K562 (cell line): ENCODE results near the gene SEMA5A. TPM values are rescaled to one million over a fixed set of nuclear protein-coding genes. Genes with fewer than 3 reads are reported as not detected.

Experiments used
- ATAC-seq: fragments of 200-7000 bp; cut with Tn5 transposase; 3 replicates; pipeline ENCODE4 v1.9.1; 2020; ENCODE audit warnings: moderate library complexity
- BruUV-seq: library from RNA; stranded (reverse); fragments of 400-500 nt; replicated peaks from 2 replicates; lab custom pipeline; 2021; lab: Mats Ljungman, UMichigan
- CTCF ChIA-PET: fragments of 300-600 bp; formaldehyde crosslinking; extraction: SDS; loops from one replicate; lab custom pipeline; 2021; ENCODE audit warnings: low intra/inter-chr PET ratio; lab: Yijun Ruan, JAX
- POLR2A ChIA-PET: fragments of 300-600, 350-650 bp; sonication (Branson Sonifier 250); formaldehyde crosslinking; extraction: SDS; loops from one replicate; lab custom pipeline; 2021; ENCODE audit warnings: antibody characterized with exemption, inconsistent platforms; lab: Yijun Ruan, JAX
- DNase-seq, 4 experiments: peaks; one replicate each; pipeline versions ENCODE4 v3.0.0 to v3.0.0-alpha.2; 2011 to 2018; ENCODE audit warnings: low spot score in 3 of 4, mixed read lengths in 3 of 4; ENCODE audit errors: extremely low read depth in 1 of 4
- FAIRE-seq: peaks from 2 replicates; lab custom pipeline; 2011; peaks lifted over from hg19 to GRCh38; lab: Jason Lieb, UNC
- H2AFZ ChIP-seq: 2 replicates; pipeline ENCODE4 v1.6.0; 2011; ENCODE audit warnings: low read depth, low read length, control low read depth, inconsistent platforms
- H3K27ac ChIP-seq: fragments of 200-600 bp; 3 replicates; pipeline ENCODE4 v1.8.0; 2011; ENCODE audit warnings: low read depth, mild to moderate bottlenecking, control low read depth, inconsistent platforms, low read length, moderate library complexity, mixed read lengths; ENCODE audit errors: extremely low read depth
- H3K27me3 ChIP-seq, 2 experiments: fragments of 300-600 bp in 1 of 2; 2 replicates in 1 of 2; 3 replicates in 1 of 2; pipeline versions ENCODE4 v1.6.0 to v1.8.0; 2011; ENCODE audit warnings: inconsistent platforms in 2 of 2, low read length in 2 of 2, mild to moderate bottlenecking in 1 of 2, mixed read lengths in 1 of 2, moderate library complexity in 1 of 2; ENCODE audit not compliant: control insufficient read depth in 2 of 2, insufficient read depth in 2 of 2
- H3K36me3 ChIP-seq: fragments of 300-600 bp; 3 replicates; pipeline ENCODE4 v1.8.0; 2011; ENCODE audit warnings: mild to moderate bottlenecking, low read length, inconsistent platforms; ENCODE audit not compliant: control insufficient read depth, insufficient read depth
- H3K4me1 ChIP-seq, 2 experiments: fragments of 200-600 bp in 1 of 2; replicated peaks in 1 of 2; 2 replicates in 1 of 2; 3 replicates in 1 of 2; pipeline versions ENCODE4 v1.5.1 to v1.8.0; 2011; ENCODE audit warnings: inconsistent platforms in 2 of 2, low read length in 2 of 2, mild to moderate bottlenecking in 1 of 2, mixed read lengths in 1 of 2, moderate library complexity in 1 of 2; ENCODE audit not compliant: control insufficient read depth in 2 of 2, insufficient read depth in 2 of 2
- H3K4me2 ChIP-seq: 2 replicates; pipeline ENCODE4 v1.6.1; 2011; ENCODE audit warnings: low read length, control low read depth, inconsistent platforms, mixed read lengths; ENCODE audit not compliant: insufficient read depth
- H3K4me3 ChIP-seq: fragments of 200-600 bp; sonication (generic), shearing (Covaris generic); 2 replicates; pipeline ENCODE4 v1.5.1; 2016; ENCODE audit warnings: control low read depth, inconsistent platforms
- H3K79me2 ChIP-seq: fragments of 200-600 bp; 3 replicates; pipeline ENCODE4 v1.8.0; 2011; ENCODE audit warnings: low read length, inconsistent platforms; ENCODE audit not compliant: control insufficient read depth, insufficient read depth
- H3K9ac ChIP-seq, 2 experiments: 2 replicates each; pipeline versions ENCODE4 v1.6.0 to v1.6.1; 2011; ENCODE audit warnings: low read depth in 2 of 2, low read length in 2 of 2, control low read depth in 1 of 2, inconsistent platforms in 1 of 2, mild to moderate bottlenecking in 1 of 2, mixed read lengths in 1 of 2; ENCODE audit not compliant: insufficient read depth in 1 of 2
- H3K9me1 ChIP-seq: one replicate; pipeline ENCODE4 v1.6.0; 2011; ENCODE audit warnings: inconsistent platforms, mild to moderate bottlenecking, low read length, moderate library complexity; ENCODE audit not compliant: control insufficient read depth, insufficient read depth
- H3K9me3 ChIP-seq: replicated peaks from 2 replicates; pipeline ENCODE4 v1.5.1; 2011; ENCODE audit warnings: low read depth, low read length, inconsistent platforms; ENCODE audit not compliant: control insufficient read depth, insufficient read depth
- H4K20me1 ChIP-seq: replicated peaks from 2 replicates; pipeline ENCODE4 v1.6.1; 2011; ENCODE audit warnings: low read length, inconsistent platforms, mixed read lengths; ENCODE audit not compliant: control insufficient read depth, insufficient read depth
- DACH1 ChIP-seq: fragments of 450-650 bp; IDR thresholded peaks from 2 replicates; pipeline ENCODE4 v1.6.1; 2018; ENCODE audit not compliant: partially characterized antibody
- HMG20B ChIP-seq: fragments of 250-450 bp; sonication (Bioruptor Pico); IDR thresholded peaks from 2 replicates; pipeline ENCODE4 v1.5.0; 2021; ENCODE audit warnings: mild to moderate bottlenecking
- KDM1A ChIP-seq, 2 experiments: fragments of 450-650 bp; IDR thresholded peaks; 2 replicates each; pipeline ENCODE4 v1.6.1; 2016; ENCODE audit warnings: mild to moderate bottlenecking in 2 of 2
- KLF1 ChIP-seq: fragments of 450-650 bp; IDR thresholded peaks from 2 replicates; pipeline ENCODE4 v1.6.1; 2016; ENCODE audit warnings: missing genetic modification characterization, missing compliant biosample characterization
- NFATC3 ChIP-seq: fragments of 450-650 bp; IDR thresholded peaks from 2 replicates; pipeline ENCODE4 v1.6.1; 2017; ENCODE audit warnings: mild to moderate bottlenecking
- NFIX ChIP-seq: fragments of 250-450 bp; sonication (Bioruptor Pico); IDR thresholded peaks from 2 replicates; pipeline ENCODE4 v1.4.0; 2020; ENCODE audit warnings: low read depth, mild to moderate bottlenecking, moderate library complexity
- OTX1 ChIP-seq: fragments of 450-650 bp; formaldehyde crosslinking; IDR thresholded peaks from 2 replicates; pipeline ENCODE4 v1.4.0; 2022; ENCODE audit warnings: mild to moderate bottlenecking
- PHF20 ChIP-seq: fragments of 450-650 bp; IDR thresholded peaks from 2 replicates; pipeline ENCODE4 v1.6.1; 2018; ENCODE audit not compliant: partially characterized antibody
- PRPF4 ChIP-seq: fragments of 200-400 bp; formaldehyde crosslinking; IDR thresholded peaks from one replicate; pipeline ENCODE4 v1.6.1; 2017; ENCODE audit warnings: low read length, low read depth, mild to moderate bottlenecking; ENCODE audit not compliant: insufficient read depth, poor library complexity, severe bottlenecking
- RBM34 ChIP-seq: fragments of 200-400 bp; formaldehyde crosslinking; IDR thresholded peaks from 2 replicates; pipeline ENCODE4 v1.6.1; 2018; ENCODE audit warnings: low read length, borderline replicate concordance; ENCODE audit not compliant: insufficient read depth
- RBM39 ChIP-seq: fragments of 200-400 bp; formaldehyde crosslinking; optimal IDR thresholded peaks from 2 replicates; pipeline ENCODE3; 2018; ENCODE audit warnings: low read depth, low read length
- SETDB1 ChIP-seq: IDR thresholded peaks from one replicate; pipeline ENCODE4 v1.6.1; 2012; ENCODE audit warnings: low read length, control low read depth, inconsistent platforms
- XRCC4 ChIP-seq: IDR thresholded peaks from one replicate; pipeline ENCODE4 v1.6.1; 2011; ENCODE audit not compliant: insufficient read depth, insufficient read length; ENCODE audit errors: extremely low read depth
- ZKSCAN3 ChIP-seq: fragments of 250-450 bp; sonication (Bioruptor Pico); IDR thresholded peaks from 2 replicates; pipeline ENCODE4 v1.4.0; 2020
- ZNF212 ChIP-seq: fragments of 450-650 bp; formaldehyde crosslinking; IDR thresholded peaks from 2 replicates; pipeline ENCODE4 v1.4.0; 2020; ENCODE audit warnings: mild to moderate bottlenecking
- ZNF324 ChIP-seq: fragments of 250-450 bp; sonication (Bioruptor Pico); IDR thresholded peaks from 2 replicates; pipeline ENCODE4 v1.4.0; 2020; ENCODE audit warnings: mild to moderate bottlenecking
- ZNF354B ChIP-seq: fragments of 250-450 bp; sonication (Bioruptor Pico); IDR thresholded peaks from 2 replicates; pipeline ENCODE4 v1.4.0; 2020
- ZNF75A ChIP-seq: fragments of 450-650 bp; formaldehyde crosslinking; IDR thresholded peaks from 2 replicates; pipeline ENCODE4 v1.4.0; 2020; ENCODE audit warnings: mild to moderate bottlenecking
- WGBS: fragments of 100-300 bp; shearing (Covaris generic); methylation state at CpG from one replicate; pipeline ENCODE4 v1.1.6; 2016; ENCODE audit warnings: low coverage, mixed read lengths; ENCODE audit not compliant: insufficient coverage; ENCODE audit errors: missing lambda C conversion rate; 5-methylcytosine and 5-hydroxymethylcytosine counted together
- in situ Hi-C: fragments of 300-500 bp; cut with MboI; formaldehyde crosslinking; loops from 4 replicates; pipeline ENCODE4 v1.15.0; 2018; ENCODE audit warnings: inconsistent platforms, mixed read lengths
- intact Hi-C: fragments of 100-400 bp; cut with micrococcal nuclease; formaldehyde crosslinking; loops from 2 replicates; pipeline ENCODE4 v1.14.2; 2022
- polyA plus RNA-seq, 8 experiments: library from polyadenylated mRNA; depleted of rRNA in 4 of 8; stranded (reverse) in 5 of 8; unstranded in 3 of 8; fragments of >200 nt; fragmentation: Nextera tagmentation in 2 of 8; fragmentation: Illumina TruSeq in 1 of 8; extraction: Ambion mirVana in 2 of 8; extraction: Trizol in 1 of 8; gene quantifications; 2 replicates each; pipeline versions ENCODE4 v1.2.1 to v1.2.3, GENCODE V29; 2011 to 2014; ENCODE audit warnings: inconsistent platforms in 1 of 8, missing spikeins in 1 of 8
- total RNA-seq, 7 experiments: library from RNA; depleted of rRNA in 6 of 7; stranded (reverse); fragments of >200 nt in 6 of 7; fragmentation: Illumina TruSeq in 2 of 7; extraction: Trizol in 2 of 7; gene quantifications; 2 replicates each; pipeline versions ENCODE4 v1.2.1 to v1.2.3, GENCODE V29; 2011 to 2021; ENCODE audit warnings: low replicate concordance in 1 of 7
- TF ChIP-seq, protein P1 (sequence below): fragments of 250-450 bp; sonication (Bioruptor Pico); IDR thresholded peaks from 2 replicates; pipeline ENCODE4 v1.8.0; 2022; ENCODE audit warnings: moderate library complexity, mild to moderate bottlenecking, inconsistent platforms
- TF ChIP-seq, protein P2 (sequence below), 2 experiments: fragments of 450-650 bp; IDR thresholded peaks; 2 replicates each; pipeline ENCODE4 v1.6.1; 2016

SEMA5A gene
- total and polyA plus RNA-seq, 9 of the 15 experiments (the other 6 are each of a cell fraction or from before 2014, with no cell fraction given) = 0.02 TPM; not detected in 8

- Histone ChIP-seq H3K36me3 (no peaks in the 10 kb centered on the region), H3K9ac (no peak overlapping the region)
- no peak for TF ChIP-seq NFIX (CRISPR knock-in tag)
- no peak for TF ChIP-seq PHF20
- TF ChIP-seq NFATC3 = no peak
- no peak for TF ChIP-seq ZNF212
- TF ChIP-seq ZNF75A (CRISPR knock-in tag) = no peak
- no peak for TF ChIP-seq HMG20B (CRISPR knock-in tag)
- no peak for TF ChIP-seq ZKSCAN3 (CRISPR knock-in tag)
- no peak for TF ChIP-seq KLF1 (tag)
- TF ChIP-seq, protein P1, sequence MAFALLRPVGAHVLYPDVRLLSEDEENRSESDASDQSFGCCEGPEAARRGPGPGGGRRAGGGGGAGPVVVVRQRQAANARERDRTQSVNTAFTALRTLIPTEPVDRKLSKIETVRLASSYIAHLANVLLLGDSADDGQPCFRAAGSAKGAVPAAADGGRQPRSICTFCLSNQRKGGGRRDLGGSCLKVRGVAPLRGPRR (CRISPR knock-in tag) = no peak
- no peak for TF ChIP-seq ZNF324 (CRISPR knock-in tag)
- TF ChIP-seq RBM34 = no peak
- no peak for TF ChIP-seq DACH1
- no peak for TF ChIP-seq PRPF4
- TF ChIP-seq RBM39 = no peak
- no peak for TF ChIP-seq XRCC4
- no peak for TF ChIP-seq SETDB1
- TF ChIP-seq, protein P2, sequence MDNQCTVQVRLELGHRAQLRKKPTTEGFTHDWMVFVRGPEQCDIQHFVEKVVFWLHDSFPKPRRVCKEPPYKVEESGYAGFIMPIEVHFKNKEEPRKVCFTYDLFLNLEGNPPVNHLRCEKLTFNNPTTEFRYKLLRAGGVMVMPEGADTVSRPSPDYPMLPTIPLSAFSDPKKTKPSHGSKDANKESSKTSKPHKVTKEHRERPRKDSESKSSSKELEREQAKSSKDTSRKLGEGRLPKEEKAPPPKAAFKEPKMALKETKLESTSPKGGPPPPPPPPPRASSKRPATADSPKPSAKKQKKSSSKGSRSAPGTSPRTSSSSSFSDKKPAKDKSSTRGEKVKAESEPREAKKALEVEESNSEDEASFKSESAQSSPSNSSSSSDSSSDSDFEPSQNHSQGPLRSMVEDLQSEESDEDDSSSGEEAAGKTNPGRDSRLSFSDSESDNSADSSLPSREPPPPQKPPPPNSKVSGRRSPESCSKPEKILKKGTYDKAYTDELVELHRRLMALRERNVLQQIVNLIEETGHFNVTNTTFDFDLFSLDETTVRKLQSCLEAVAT (IDR thresholded peaks at IDR 0.05) = no peak
- TF ChIP-seq KDM1A (IDR thresholded peaks at IDR 0.05) = no peak
- no peak for TF ChIP-seq OTX1 (CRISPR knock-in tag)
- no peak for TF ChIP-seq ZNF354B (CRISPR knock-in tag)
- TF ChIP-seq, all 486 proteins: peak for 0
- Histone ChIP-seq H3K4me1 (no peaks in the 10 kb centered on the region), H3K27ac (no peak overlapping the region), H2AFZ (no peak overlapping the region), H3K4me3 (no peak overlapping the region), H3K79me2 (no peaks in the 10 kb centered on the region), H3K4me2 (no peak overlapping the region), H4K20me1 (no peaks in the 10 kb centered on the region), H3K9me3 (no peaks in the 10 kb centered on the region), H3K9me1 (no peaks in the 10 kb centered on the region), H3K27me3 (no peaks in the 10 kb centered on the region)
- ATAC-seq = no peak
- in situ Hi-C loops = no loop called here
- 4% methylated on average over 1 of the region's 1 CpG for WGBS
- POLR2A ChIA-PET = no interaction called here
- intact Hi-C loops = no loop called here
- CTCF ChIA-PET = no interaction called here
- no peak for FAIRE-seq
- DNase-seq = no peak
- no TSS peak for BruUV-seq
These were observed 79.2 kb downstream of the SEMA5A start for GRCh38 chr5:9466697-9467096.
